Measurements from ENCODE around the gene SYNGAP1.

- TF ChIP-seq POLR2A (IDR thresholded peaks at IDR 0.05; ENCODE audit: low read length) = no peak
- TF ChIP-seq GATA1 (IDR thresholded peaks at IDR 0.05; ENCODE audit: low read depth, low read length) = no peak
These were observed 13.7 kb upstream of the SYNGAP1 start for GRCh38 chr6:33406126-33406525.
